AG20443 (cell line): ENCODE data around the gene BNC2.
"Not testable (repeated sequence)": the region's sequence is repeated elsewhere in the genome, so short reads cannot be mapped to it uniquely, and the experiment has no call there.

Experiments used
- DNase-seq: peaks from one replicate; pipeline ENCODE4 v3.0.0; 2012; ENCODE audit warnings: low spot score, mixed read lengths

The BNC2 gene, protein sequence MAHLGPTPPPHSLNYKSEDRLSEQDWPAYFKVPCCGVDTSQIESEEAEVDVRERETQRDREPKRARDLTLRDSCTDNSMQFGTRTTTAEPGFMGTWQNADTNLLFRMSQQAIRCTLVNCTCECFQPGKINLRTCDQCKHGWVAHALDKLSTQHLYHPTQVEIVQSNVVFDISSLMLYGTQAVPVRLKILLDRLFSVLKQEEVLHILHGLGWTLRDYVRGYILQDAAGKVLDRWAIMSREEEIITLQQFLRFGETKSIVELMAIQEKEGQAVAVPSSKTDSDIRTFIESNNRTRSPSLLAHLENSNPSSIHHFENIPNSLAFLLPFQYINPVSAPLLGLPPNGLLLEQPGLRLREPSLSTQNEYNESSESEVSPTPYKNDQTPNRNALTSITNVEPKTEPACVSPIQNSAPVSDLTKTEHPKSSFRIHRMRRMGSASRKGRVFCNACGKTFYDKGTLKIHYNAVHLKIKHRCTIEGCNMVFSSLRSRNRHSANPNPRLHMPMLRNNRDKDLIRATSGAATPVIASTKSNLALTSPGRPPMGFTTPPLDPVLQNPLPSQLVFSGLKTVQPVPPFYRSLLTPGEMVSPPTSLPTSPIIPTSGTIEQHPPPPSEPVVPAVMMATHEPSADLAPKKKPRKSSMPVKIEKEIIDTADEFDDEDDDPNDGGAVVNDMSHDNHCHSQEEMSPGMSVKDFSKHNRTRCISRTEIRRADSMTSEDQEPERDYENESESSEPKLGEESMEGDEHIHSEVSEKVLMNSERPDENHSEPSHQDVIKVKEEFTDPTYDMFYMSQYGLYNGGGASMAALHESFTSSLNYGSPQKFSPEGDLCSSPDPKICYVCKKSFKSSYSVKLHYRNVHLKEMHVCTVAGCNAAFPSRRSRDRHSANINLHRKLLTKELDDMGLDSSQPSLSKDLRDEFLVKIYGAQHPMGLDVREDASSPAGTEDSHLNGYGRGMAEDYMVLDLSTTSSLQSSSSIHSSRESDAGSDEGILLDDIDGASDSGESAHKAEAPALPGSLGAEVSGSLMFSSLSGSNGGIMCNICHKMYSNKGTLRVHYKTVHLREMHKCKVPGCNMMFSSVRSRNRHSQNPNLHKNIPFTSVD

DNA sequence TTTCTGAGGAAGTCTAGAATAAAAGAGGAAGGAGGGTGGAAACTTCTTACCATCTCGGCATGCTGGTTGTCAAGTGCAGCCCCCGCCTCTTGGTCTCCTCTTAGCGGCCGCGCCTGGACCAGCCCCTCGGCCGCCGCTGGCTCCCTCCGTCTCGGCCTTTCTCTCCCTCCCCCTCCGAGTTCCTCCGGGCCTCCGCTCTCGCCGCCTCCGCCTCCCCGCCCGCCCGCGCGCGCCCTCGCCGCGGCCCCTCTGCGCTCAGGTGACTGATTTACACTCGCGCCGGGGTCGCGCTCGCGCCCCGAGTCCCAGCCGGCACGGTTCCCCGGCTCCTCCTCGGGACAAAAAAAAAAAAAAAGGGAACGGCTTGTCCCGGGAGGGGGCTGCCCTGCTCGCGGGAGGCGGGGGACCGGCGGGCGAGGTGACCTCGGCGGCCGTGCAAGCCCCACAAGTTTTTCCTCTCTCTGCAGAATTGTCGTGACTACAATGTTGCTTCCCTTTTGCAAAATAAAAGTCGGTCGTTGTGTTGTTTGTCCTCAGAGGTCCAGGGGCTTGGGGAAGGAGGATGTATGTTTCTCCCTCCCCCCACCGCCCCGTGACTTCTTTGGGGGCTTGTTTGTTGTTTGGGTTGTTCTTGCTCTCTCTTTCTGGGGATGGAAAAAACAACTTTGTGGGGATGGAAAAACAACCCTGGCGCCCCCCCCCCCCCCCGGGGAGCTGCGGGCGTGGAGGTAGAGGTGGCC lies at the start of gene BNC2:
Gene BNC2 (minus strand): TSS at position 75 of the 740 bp plus-strand sequence. CDS start 22 bp downstream, at position 53.
- DNase-seq, result peak; percentile 80

GRCh38 chr9:16918920-16919319 lies 48.5 kb upstream of the BNC2 start:
- no peak for DNase-seq

GRCh38 chr9:16915126-16915831 lies 44.8 kb upstream of the BNC2 start:
- DNase-seq, result peak; percentile 40

GRCh38 chr9:16912197-16912596 lies 41.7 kb upstream of the BNC2 start:
- DNase-seq, result no peak

DNA sequence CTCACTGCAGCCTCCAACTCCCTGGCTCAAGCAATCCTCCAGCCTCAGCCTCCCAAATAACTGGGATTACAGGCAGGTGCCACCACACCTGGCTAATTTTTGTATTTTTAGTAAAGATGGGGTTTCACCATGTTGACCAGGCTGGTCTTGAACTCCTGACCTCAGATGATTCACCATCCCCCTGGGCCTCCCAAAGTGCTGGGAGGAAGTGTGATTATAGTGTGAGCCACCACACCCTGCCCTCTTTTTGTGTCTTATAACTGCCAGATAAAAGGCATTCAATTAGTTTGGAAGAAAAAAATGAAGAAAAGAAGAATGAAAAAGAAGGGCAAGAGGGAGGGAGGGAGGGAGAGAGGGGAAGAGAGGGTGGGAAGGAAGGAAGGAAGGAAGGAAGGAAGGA lies 37.7 kb upstream of the BNC2 start:
- DNase-seq, result not testable (repeated sequence)

- no peak for DNase-seq
Measured at GRCh38 chr9:16904655-16905054, 34.2 kb upstream of the BNC2 start.

- DNase-seq, result peak; percentile 14
Measured at GRCh38 chr9:16901590-16901989, 31.1 kb upstream of the BNC2 start.

DNA sequence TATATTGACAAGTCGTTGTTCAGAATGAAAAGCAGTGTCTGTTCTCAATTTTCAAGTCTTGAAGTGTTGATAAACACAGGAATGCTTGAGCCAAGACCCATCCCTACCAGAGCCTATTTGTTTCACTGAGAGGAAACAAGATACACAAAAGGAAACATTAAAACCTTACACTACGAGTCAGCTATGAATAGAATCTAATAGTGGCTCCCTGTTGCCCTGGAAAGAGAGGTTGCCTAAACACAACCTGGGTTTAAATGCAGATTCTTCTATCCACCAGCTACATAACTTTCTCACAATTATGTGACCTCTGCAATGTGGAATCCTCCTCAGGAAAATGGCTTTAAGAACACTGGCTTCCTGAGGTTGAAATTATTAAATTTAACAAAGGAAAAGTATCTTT lies 29.1 kb upstream of the BNC2 start:
- DNase-seq, result no peak

DNA sequence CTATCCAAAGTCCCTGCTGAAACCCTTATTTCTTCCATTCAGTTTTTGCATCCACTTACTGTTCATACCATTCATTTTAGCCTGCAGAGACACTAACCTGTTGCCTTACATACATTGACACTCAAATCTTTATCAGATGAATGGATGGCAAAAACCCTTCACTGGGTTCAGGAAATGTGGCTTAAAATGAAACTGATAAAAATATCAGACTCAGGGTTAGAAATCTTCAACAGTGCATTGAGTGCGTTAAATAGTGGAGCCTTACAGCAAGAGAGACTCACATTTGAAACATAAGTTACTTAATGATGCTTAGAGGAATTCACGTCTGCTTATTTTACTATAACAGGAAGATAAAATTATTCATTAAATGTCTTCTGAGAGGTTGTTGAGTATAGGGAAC lies 28.0 kb upstream of the BNC2 start:
- no peak for DNase-seq

GRCh38 chr9:16888594-16888993 lies 18.1 kb upstream of the BNC2 start:
- no peak for DNase-seq

GRCh38 chr9:16885931-16886330 lies 15.5 kb upstream of the BNC2 start:
- no peak for DNase-seq

- peak; percentile 58 for DNase-seq
Measured at GRCh38 chr9:16884952-16885513, 14.6 kb upstream of the BNC2 start.

DNA sequence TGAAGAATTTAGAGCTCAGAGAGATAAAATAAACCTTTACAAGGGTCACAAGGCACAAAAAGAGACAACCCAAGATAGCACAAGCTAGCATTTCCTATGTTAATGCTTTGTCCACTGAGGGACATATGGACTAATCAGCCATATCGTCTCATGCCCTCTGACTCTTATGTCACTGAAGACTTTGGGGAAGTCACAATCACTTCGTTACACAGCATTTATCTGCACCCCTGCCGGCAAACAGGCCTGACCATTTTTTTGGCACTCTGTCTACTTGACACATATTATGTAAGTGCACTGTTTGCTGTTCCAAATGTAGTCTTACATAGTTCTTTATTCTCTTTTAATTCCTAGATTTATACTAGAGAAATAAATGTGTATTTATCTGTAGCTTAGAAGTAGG lies 13.9 kb upstream of the BNC2 start:
- no peak for DNase-seq

DNA sequence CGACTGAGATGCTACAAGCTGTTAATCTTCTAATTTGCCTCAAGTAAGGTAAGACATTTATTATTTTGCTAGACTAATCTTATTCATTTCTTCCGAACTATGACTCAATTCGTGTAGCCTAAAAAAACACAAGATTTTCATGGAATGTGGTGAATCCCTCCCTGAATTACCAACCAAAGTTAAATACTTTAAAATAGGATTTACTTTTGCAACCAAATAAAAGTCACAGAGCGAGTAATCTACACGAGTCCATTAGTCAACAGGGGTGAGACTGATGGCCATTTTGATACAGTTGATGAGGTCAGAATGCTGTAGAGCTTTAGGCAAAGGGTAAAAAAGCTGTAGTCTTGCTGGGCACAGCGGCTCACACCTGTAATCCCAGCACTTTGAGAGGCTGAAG lies 13.1 kb upstream of the BNC2 start:
- no peak for DNase-seq

DNA sequence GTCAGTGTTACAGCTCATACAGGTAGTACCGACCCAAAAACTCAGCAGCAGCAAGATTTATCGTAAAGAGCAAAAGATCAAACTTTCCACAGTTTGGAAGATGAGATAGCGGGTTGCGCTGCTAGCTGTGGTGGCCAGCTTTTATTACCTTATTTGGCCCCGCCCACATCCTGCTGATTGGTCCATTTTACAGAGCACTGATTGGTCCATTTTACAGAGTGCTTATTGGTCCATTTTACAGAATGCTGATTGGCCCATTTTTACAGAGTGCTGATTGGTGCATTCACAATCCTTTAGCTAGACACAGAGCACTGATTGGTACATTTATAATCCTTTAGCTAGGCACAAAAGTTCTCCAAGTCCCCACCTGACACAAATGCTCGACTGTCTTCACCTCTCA lies 12.0 kb upstream of the BNC2 start:
- not testable (repeated sequence) for DNase-seq

- no peak for DNase-seq
Measured at GRCh38 chr9:16879416-16879815, 8.9 kb upstream of the BNC2 start.

DNA sequence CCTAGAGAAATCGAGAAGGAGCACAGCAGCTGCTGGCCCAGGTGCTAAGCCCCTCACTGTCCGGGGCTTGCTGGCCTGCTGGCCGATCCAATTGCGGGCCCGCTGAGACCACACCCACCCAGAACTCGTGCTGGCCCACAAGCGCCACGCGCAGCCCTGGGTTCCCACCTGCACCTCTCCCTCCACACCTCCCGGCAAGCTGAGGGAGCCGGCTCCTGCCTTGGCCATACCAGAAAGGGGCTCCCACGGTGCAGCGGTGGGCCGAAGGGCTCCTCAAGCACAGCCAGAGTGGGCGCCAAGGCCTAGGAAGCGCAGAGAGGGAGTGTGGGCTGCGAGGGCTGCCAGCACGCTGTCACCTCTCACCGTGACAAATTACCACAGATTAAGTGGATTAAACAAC lies 6.8 kb upstream of the BNC2 start:
- no peak for DNase-seq

- DNase-seq, result peak; percentile 20
Measured at GRCh38 chr9:16873126-16873802, 2.8 kb upstream of the BNC2 start.

GRCh38 chr9:16871336-16872151 lies 1.1 kb upstream of the BNC2 start:
- DNase-seq, result peak; percentile 80
